Measurements from ENCODE around the gene TOMM20.

DNA sequence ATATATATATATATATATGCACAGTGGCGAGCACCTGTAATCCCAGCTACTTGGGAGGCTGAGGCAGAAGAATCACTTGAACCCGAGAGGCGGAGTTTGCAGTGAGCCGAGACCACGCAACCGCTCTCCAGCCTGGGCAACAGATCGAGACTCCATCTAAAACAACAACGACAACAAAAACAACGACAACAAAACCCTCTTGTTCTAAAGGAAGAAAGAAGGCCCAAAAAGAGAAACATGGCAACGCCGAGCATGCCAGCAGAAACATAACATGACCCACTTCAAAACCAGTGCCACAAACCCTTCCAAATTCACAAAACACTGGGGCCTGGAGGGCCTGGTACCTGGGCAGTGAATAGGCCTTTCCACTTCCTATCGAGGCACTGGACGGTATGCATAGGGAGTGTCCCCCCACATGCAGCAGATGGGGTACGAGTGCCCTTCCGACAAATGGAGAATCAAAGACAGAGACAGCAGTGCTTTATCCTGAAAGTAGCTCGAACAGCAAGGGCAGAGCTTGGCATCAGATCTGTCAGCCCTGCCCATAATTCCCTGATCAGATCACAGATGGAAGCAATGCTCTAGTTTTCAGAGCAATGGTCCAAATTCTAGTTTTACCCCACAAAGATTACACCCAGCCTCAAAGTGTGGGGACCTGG, 52.0 kb downstream of the TOMM20 start:
- TF ChIP-seq POLR2AphosphoS5 (IDR thresholded peaks at IDR 0.05): no peak
- TF ChIP-seq, protein P1, sequence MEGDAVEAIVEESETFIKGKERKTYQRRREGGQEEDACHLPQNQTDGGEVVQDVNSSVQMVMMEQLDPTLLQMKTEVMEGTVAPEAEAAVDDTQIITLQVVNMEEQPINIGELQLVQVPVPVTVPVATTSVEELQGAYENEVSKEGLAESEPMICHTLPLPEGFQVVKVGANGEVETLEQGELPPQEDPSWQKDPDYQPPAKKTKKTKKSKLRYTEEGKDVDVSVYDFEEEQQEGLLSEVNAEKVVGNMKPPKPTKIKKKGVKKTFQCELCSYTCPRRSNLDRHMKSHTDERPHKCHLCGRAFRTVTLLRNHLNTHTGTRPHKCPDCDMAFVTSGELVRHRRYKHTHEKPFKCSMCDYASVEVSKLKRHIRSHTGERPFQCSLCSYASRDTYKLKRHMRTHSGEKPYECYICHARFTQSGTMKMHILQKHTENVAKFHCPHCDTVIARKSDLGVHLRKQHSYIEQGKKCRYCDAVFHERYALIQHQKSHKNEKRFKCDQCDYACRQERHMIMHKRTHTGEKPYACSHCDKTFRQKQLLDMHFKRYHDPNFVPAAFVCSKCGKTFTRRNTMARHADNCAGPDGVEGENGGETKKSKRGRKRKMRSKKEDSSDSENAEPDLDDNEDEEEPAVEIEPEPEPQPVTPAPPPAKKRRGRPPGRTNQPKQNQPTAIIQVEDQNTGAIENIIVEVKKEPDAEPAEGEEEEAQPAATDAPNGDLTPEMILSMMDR (IDR thresholded peaks at IDR 0.05): no peak
- no peak for TF ChIP-seq POLR2A (IDR thresholded peaks at IDR 0.05)

Measured in suprapubic skin (tissue), 4 donors.